SJCRH30 (cell line): Measurements from ENCODE around the gene NDUFAB1. TPM values are rescaled to one million over a fixed set of nuclear protein-coding genes. Genes with fewer than 3 reads are reported as not detected.
"Not testable (repeated sequence)": the region's sequence is repeated elsewhere in the genome, so short reads cannot be mapped to it uniquely, and the experiment has no call there.

Experiments used
- DNase-seq, 2 experiments: peaks; one replicate each; pipeline ENCODE4 v3.0.0-alpha.2; 2015 to 2020
- H3K27ac ChIP-seq: fragments of 250-450 bp; sonication (Bioruptor Pico); 2 replicates; pipeline ENCODE4 v1.5.1; 2020; ENCODE audit warnings: mild to moderate bottlenecking, moderate library complexity
- H3K27me3 ChIP-seq: fragments of 250-450 bp; sonication (Bioruptor Pico); 2 replicates; pipeline ENCODE4 v1.5.1; 2020; ENCODE audit warnings: mild to moderate bottlenecking, moderate library complexity
- H3K36me3 ChIP-seq: fragments of 250-450 bp; sonication (Bioruptor Pico); 2 replicates; pipeline ENCODE4 v1.5.1; 2020; ENCODE audit warnings: mild to moderate bottlenecking, moderate library complexity
- H3K4me1 ChIP-seq: fragments of 250-450 bp; sonication (Bioruptor Pico); 2 replicates; pipeline ENCODE4 v1.5.1; 2020; ENCODE audit warnings: mild to moderate bottlenecking, moderate library complexity
- H3K4me3 ChIP-seq: fragments of 250-450 bp; sonication (Bioruptor Pico); 2 replicates; pipeline ENCODE4 v1.5.1; 2020; ENCODE audit warnings: mild to moderate bottlenecking, moderate library complexity
- H3K9me3 ChIP-seq: fragments of 250-450 bp; sonication (Bioruptor Pico); replicated peaks from 2 replicates; pipeline ENCODE4 v1.5.1; 2020; ENCODE audit warnings: mild to moderate bottlenecking, moderate library complexity
- total RNA-seq: library from RNA; depleted of rRNA; stranded (reverse); fragments of >200 nt; shearing (Covaris generic); gene quantifications from 2 replicates; pipeline ENCODE4 v1.2.3, GENCODE V29; 2014; rRNA removed

NDUFAB1 gene
- total RNA-seq, 1 experiment from 2014 or later = 158 TPM

DNA sequence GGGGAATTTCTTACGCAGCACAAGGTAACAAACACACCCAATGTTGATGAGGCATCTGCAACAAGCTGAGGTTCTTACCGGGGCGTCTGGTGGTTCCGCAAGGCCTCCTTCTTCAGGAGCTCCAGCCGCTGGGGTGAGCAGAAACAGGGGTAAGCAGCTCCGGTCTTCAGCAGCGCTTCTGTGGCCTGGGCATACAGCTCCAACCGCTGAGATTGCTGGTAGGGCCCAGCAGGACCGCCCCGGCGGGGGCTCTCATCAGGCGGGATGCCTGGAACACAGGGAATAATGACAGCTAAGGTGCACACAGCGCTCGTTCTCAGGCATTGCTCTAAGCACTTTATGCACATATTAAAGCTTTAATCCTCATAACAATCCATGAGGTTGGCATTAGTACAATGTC, 51.7 kb downstream of the NDUFAB1 start:
- Histone ChIP-seq H3K4me3 (no peak overlapping the region), H3K4me1 (no peaks in the 10 kb centered on the region), H3K27ac (no peak overlapping the region), H3K27me3 (no peaks in the 10 kb centered on the region), H3K9me3 (no peaks in the 10 kb centered on the region), H3K36me3 (peaks cover 25% of the 10 kb centered on the region)
- no peak for DNase-seq

DNA sequence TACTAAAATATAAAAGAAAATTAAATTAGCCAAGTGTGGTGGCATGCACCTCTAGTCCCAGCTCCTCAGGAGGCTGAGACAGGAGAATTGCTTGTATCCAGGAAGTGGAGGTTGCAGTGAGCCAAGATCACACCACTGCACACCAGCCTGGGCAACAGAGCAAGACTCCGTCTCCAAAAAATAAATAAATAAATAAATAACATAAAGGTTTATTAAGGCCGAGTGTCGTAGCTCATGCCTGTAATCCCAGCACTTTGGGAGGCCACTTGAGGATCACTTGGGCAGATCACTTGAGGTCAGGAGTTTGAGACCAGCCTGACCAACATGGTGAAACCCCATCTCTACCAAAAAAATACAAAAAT, 55.3 kb downstream of the NDUFAB1 start:
- not testable (repeated sequence) for H3K27me3 ChIP-seq, DNase-seq, H3K27ac ChIP-seq, H3K9me3 ChIP-seq, H3K4me1 ChIP-seq, H3K4me3 ChIP-seq
- peaks cover 28% of the 10 kb centered on the region for H3K36me3 ChIP-seq

DNA sequence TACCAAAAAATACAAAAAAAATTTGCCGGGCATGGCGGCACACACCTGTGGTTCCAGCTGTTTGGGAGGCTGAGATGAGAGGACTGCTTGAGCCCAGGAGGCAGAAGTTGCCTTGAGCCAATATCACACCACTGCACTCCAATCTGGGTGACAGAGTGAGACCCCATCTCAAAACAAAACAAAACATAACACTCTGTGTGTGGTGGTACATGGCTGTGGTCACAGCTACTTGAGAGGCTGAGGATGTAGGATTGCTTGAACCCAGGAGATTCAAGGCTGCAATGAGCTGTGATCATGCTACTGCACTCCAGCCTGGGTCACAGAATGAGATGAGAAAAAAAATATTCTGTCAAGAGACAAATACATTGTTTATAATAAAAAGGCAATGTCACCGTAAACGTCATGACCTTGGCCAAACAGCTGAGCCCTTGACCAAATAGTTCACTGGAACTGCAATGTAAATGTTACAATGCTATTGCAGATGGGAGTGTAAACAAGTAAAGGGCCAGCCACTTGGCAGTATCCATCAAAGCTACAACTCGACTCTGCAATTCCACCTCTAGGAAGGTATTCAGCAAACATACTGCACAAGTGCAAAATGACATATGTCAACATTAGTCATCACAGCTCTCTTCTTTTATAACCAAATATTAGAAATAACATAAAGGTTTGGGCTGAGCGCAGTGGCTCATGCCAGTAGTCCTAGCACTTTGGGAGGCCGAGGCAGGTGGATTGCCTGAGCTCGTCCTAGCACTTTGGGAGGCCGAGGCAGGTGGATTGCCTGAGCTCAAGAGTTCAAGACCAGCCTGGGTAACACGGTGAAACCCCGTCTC, 55.9 kb downstream of the NDUFAB1 start:
- no peak for DNase-seq
- no peaks in the 10 kb centered on the region for H3K4me1 ChIP-seq
- H3K9me3 ChIP-seq = no peaks in the 10 kb centered on the region
- H3K27ac ChIP-seq = no peak overlapping the region
- H3K4me3 ChIP-seq = no peak overlapping the region
- H3K27me3 ChIP-seq = no peaks in the 10 kb centered on the region
- H3K36me3 ChIP-seq = peaks cover 30% of the 10 kb centered on the region

DNA sequence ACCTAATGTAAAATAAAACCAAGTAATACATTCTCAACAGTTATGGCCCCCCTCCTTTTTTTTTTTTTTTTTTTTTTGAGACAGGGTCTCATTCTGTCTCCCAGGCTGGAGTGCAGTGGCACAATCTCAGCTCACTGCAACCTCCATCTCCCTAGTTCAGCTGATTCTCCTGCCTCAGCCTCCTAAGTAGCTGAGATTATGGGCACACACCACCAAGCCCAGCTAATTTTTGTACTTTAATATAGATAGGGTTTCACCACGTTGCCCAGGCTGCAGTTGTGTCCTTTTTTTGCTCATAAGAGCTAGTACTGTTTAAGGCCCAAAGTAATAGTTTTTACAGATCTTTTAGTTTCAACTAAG, 57.2 kb downstream of the NDUFAB1 start:
- Histone ChIP-seq H3K4me1 (no peaks in the 10 kb centered on the region), H3K27ac (no peak overlapping the region), H3K27me3 (no peaks in the 10 kb centered on the region), H3K4me3 (no peak overlapping the region), H3K36me3 (peaks cover 37% of the 10 kb centered on the region), H3K9me3 (no peaks in the 10 kb centered on the region)
- DNase-seq = no peak

DNA sequence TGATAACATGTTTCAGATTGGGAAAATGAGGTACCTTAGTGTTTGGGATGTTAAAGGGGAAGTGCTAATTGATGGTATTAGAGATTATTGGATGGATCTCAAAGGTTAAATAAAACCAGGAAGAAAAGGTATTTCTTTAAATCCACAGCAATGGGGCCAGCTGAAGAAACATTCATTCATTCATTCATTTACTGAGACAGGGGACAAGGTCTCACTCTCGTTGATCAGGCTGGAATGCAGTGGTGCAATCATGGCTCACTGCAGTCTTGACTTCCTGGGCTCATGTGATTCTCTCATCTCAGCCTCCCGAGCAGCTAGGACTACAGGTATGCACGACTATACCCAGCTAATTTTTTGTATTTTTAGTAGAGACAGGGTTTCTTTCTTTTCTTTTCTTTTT, 58.7 kb downstream of the NDUFAB1 start:
- Histone ChIP-seq H3K27me3 (no peaks in the 10 kb centered on the region), H3K4me3 (no peak overlapping the region), H3K4me1 (no peaks in the 10 kb centered on the region), H3K36me3 (peaks cover 43% of the 10 kb centered on the region), H3K27ac (no peak overlapping the region), H3K9me3 (no peaks in the 10 kb centered on the region)
- no peak for DNase-seq

DNA sequence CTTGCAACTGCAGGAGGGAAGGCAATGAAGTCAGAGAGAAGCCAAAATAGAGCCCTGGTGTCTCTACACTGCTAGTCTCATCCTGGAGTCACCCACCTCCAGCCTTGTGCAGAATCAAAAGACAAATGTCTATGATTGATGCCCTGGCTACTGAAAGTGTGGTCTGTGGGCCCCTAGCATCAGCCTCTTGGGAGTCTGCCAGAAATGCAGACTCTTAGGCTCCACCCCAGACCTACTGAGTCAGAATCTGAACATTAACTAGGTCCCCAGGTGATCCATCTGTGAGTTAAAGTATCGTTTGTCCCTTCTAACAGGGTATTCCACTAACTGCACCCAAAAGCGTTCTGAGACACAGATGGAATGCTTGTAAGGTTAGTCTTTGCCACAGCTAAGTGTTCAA, 60.2 kb downstream of the NDUFAB1 start:
- Histone ChIP-seq H3K9me3 (no peaks in the 10 kb centered on the region), H3K27me3 (no peaks in the 10 kb centered on the region), H3K36me3 (peaks cover 47% of the 10 kb centered on the region), H3K27ac (no peak overlapping the region), H3K4me3 (no peak overlapping the region), H3K4me1 (no peaks in the 10 kb centered on the region)
- no peak for DNase-seq

DNA sequence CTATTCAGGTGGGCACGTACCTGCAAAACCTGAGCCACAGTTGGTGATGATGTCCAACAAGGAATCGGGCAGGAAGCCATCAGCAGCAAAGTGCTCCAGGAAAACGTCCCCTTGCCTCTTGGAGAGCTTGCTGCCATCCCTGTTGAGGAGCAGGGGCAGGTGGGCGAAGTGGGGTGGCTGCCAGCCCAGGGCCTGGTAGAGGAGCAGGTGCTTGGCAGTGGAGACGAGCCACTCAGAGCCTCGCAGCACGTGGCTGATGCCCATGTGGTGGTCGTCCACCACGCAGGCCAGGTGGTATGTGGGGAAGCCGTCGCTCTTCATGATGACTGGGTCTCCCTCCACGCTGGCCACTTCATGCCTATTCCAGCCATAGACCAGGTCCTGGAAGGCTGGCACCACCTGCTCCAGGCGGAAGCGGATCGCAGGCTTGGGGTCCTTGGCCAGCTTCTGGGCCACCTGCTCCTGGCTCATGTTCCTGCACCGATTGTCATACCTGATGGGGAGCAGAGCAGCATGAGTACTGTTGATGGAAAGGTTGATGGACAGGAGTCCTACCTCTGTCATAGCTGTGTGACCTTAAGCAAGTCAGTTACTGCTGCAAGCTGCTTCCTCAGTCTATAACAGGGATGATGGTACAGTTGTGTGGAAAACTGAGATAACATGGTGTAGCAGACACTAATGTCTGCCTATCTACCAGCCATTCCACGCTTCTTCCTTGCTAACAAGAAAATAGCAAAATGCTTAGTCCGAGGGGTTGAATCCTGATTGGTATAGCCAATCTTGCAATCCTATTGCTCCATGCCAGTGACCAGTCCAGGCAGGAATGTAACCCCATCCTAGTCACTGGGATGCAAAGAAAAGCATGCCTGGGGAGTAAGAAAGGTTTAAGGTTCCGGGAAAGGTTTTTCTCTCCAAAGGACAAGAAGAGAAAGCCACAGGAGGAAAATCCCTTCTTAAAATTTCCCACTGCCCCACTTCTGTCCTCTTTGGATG, 61.0 kb downstream of the NDUFAB1 start:
- H3K9me3 ChIP-seq = no peaks in the 10 kb centered on the region
- peaks cover 40% of the 10 kb centered on the region for H3K36me3 ChIP-seq
- H3K4me1 ChIP-seq = no peaks in the 10 kb centered on the region
- peak in 1 of 2 experiments; percentile 8 for DNase-seq
- H3K27me3 ChIP-seq = no peaks in the 10 kb centered on the region
- H3K27ac ChIP-seq = no peak overlapping the region
- H3K4me3 ChIP-seq = no peak overlapping the region

DNA sequence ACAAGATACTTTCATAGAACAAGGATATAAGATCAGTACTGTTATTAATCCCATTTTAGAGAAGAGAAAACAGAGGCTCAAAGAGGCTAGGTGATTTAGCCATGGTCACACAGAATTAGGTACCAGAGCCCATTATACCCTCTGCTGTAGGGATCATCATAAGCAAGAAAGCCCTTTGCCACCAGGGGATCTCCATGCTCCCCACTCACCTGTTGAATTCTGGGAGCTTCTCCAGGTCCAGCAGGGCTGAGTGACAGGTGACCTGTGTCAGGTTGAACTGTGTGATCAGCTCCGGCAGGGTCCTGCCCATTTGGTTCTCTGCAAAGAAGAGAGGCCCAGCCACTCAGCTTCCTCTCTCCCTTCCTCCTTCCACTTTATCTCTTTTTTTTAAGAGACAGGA, 63.7 kb downstream of the NDUFAB1 start:
- H3K27ac ChIP-seq = no peak overlapping the region
- H3K27me3 ChIP-seq = no peaks in the 10 kb centered on the region
- H3K36me3 ChIP-seq = peaks cover 27% of the 10 kb centered on the region
- no peaks in the 10 kb centered on the region for H3K4me1 ChIP-seq
- DNase-seq = no peak
- H3K4me3 ChIP-seq = no peak overlapping the region
- H3K9me3 ChIP-seq = no peaks in the 10 kb centered on the region

Other genes with a start within 250 kb of the NDUFAB1 start
- gene COG7, start 143.1 kb downstream of the NDUFAB1 start, total RNA-seq = 12.3 and 12.7 TPM in 2 replicates
- gene GGA2, start 85.8 kb downstream of the NDUFAB1 start, total RNA-seq = 66.7 and 80.4 TPM in 2 replicates
- 24.1 and 25.9 TPM in 2 replicates for gene EARS2, start 39.0 kb downstream of the NDUFAB1 start, total RNA-seq
- 64.3 and 66.1 TPM in 2 replicates for gene UBFD1, start 38.6 kb downstream of the NDUFAB1 start, total RNA-seq
- gene PALB2, start 45.0 kb upstream of the NDUFAB1 start, total RNA-seq = 21.9 and 25.9 TPM in 2 replicates
- gene DCTN5, start 45.1 kb upstream of the NDUFAB1 start, total RNA-seq = 65.3 and 74.1 TPM in 2 replicates
- 59.3 and 62.4 TPM in 2 replicates for gene PLK1, start 82.6 kb upstream of the NDUFAB1 start, total RNA-seq
- gene ERN2, start 116.9 kb upstream of the NDUFAB1 start, total RNA-seq = not detected in 2 replicates
- not detected in 2 replicates for gene CHP2, start 158.7 kb upstream of the NDUFAB1 start, total RNA-seq
- gene PRKCB, start 239.7 kb upstream of the NDUFAB1 start, total RNA-seq = not detected in 2 replicates